Mucosa of descending colon (tissue), 3 donors: ENCODE measurements around the gene GOLGA8A. TPM values are rescaled to one million over a fixed set of nuclear protein-coding genes. Genes with fewer than 3 reads are reported as not detected.
"Not testable (repeated sequence)": the region's sequence is repeated elsewhere in the genome, so short reads cannot be mapped to it uniquely, and the experiment has no call there.

ENCODE experiments used
- ATAC-seq: fragments of 200-7000 bp; cut with Tn5 transposase; one replicate; pipeline ENCODE4 v1.9.1; 2020; ENCODE audit warnings: mild to moderate bottlenecking, moderate library complexity
- DNase-seq, 3 donors: peaks; one replicate each; pipeline ENCODE4 v3.0.0-alpha.2; 2020
- H3K36me3 ChIP-seq: fragments of 200-600 bp; one replicate; pipeline ENCODE4 v1.8.0; 2021; ENCODE audit warnings: low read depth, mild to moderate bottlenecking
- H3K4me1 ChIP-seq: fragments of 200-600 bp; one replicate; pipeline ENCODE4 v1.8.0; 2021; ENCODE audit warnings: low read depth, mild to moderate bottlenecking
- H3K4me3 ChIP-seq: fragments of 200-600 bp; one replicate; pipeline ENCODE4 v1.8.0; 2021; ENCODE audit warnings: mild to moderate bottlenecking
- H3K9me3 ChIP-seq: fragments of 200-600 bp; one replicate; pipeline ENCODE4 v1.8.0; 2021; ENCODE audit warnings: mild to moderate bottlenecking
- intact Hi-C, 2 donors: fragments of 100-400 bp; cut with DNase I in 1 of 2; cut with micrococcal nuclease in 1 of 2; formaldehyde crosslinking; loops; one replicate each; pipeline versions ENCODE4 v1.11.0 to v1.11.1; 2022; cut with DNase I, micrococcal nuclease
- total RNA-seq, 3 donors: library from RNA; stranded (reverse); fragmentation: NEBNext Ultra II Directional in 2 of 3; extraction: Animal tissue kit (Norgen Biotek cat#: 25700) in 2 of 3; gene quantifications; one replicate each; pipeline versions ENCODE4 v1.2.1 to v1.2.4, GENCODE V29; 2021 to 2023
- donor health status: DM: no; HTN: no; CAD: no; lungs with moderate emphysema.
- donor health status: DM: no; HTN: no; CAD: no.
- donor health status: DM: no; HTN: yes; CAD: no.

GOLGA8A gene
- total RNA-seq, 3 donors from 2014 or later = 37.6 to 60.0 (median 46.4) TPM

GRCh38 chr15:34420953-34421352 is 16.7 kb downstream of the GOLGA8A start:
- not testable (repeated sequence) for H3K4me3 ChIP-seq

GRCh38 chr15:34418435-34418834 is 19.2 kb downstream of the GOLGA8A start:
- H3K36me3 ChIP-seq, H3K9me3 ChIP-seq, DNase-seq, H3K4me1 ChIP-seq, H3K4me3 ChIP-seq, ATAC-seq, intact Hi-C loops: not testable (repeated sequence)

More at GRCh38 chr15:34420953-34421352, 16.7 kb downstream of the GOLGA8A start:
- H3K36me3 ChIP-seq, H3K4me1 ChIP-seq, H3K9me3 ChIP-seq, intact Hi-C loops, DNase-seq, ATAC-seq: not testable (repeated sequence)

GRCh38 chr15:34409511-34409910 is 28.1 kb downstream of the GOLGA8A start:
- H3K4me3 ChIP-seq, intact Hi-C loops, H3K9me3 ChIP-seq, DNase-seq, H3K36me3 ChIP-seq, H3K4me1 ChIP-seq: not testable (repeated sequence)
- ATAC-seq = peak; percentile 10

GRCh38 chr15:34408973-34409372 is 28.6 kb downstream of the GOLGA8A start:
- intact Hi-C loops, H3K4me1 ChIP-seq, H3K4me3 ChIP-seq, ATAC-seq, H3K9me3 ChIP-seq, H3K36me3 ChIP-seq, DNase-seq: not testable (repeated sequence)

GRCh38 chr15:34403899-34404298 is 33.7 kb downstream of the GOLGA8A start:
- intact Hi-C loops, H3K4me1 ChIP-seq, DNase-seq, H3K36me3 ChIP-seq, H3K4me3 ChIP-seq, ATAC-seq, H3K9me3 ChIP-seq: not testable (repeated sequence)

GRCh38 chr15:34403160-34403598 is 34.4 kb downstream of the GOLGA8A start:
- H3K9me3 ChIP-seq, intact Hi-C loops, H3K36me3 ChIP-seq, H3K4me1 ChIP-seq, H3K4me3 ChIP-seq, ATAC-seq, DNase-seq: not testable (repeated sequence)

GRCh38 chr15:34397637-34398259 is 39.9 kb downstream of the GOLGA8A start:
- DNase-seq, H3K36me3 ChIP-seq, H3K4me1 ChIP-seq, ATAC-seq, intact Hi-C loops, H3K9me3 ChIP-seq, H3K4me3 ChIP-seq: not testable (repeated sequence)

GRCh38 chr15:34392981-34393380 is 44.6 kb downstream of the GOLGA8A start:
- H3K36me3 ChIP-seq, ATAC-seq, DNase-seq, H3K4me1 ChIP-seq, H3K9me3 ChIP-seq, H3K4me3 ChIP-seq, intact Hi-C loops: not testable (repeated sequence)

- H3K9me3 ChIP-seq, intact Hi-C loops, H3K4me1 ChIP-seq, H3K36me3 ChIP-seq, DNase-seq, ATAC-seq, H3K4me3 ChIP-seq: not testable (repeated sequence)
Measured at GRCh38 chr15:34389594-34390086, 48.0 kb downstream of the GOLGA8A start.

Other genes with a start within 250 kb of the GOLGA8A start
- gene KATNBL1, start 227.7 kb downstream of the GOLGA8A start, total RNA-seq = 10 to 100 TPM; 42.8 to 52.6 (median 46.2) TPM
- 10 to 100 TPM; 71.3 to 79.1 (median 78.3) TPM for gene EMC4, start 212.8 kb downstream of the GOLGA8A start, total RNA-seq
- gene SLC12A6, start 100.0 kb downstream of the GOLGA8A start, total RNA-seq = 10 to 100 TPM; 17.7 to 26.2 (median 23.2) TPM
- 100 to 1,000 TPM in 2 of 3 donors, 10 to 100 TPM in 1; 90.6 to 129 (median 115) TPM for gene NOP10, start 94.7 kb downstream of the GOLGA8A start, total RNA-seq
- gene NUTM1, start 94.5 kb downstream of the GOLGA8A start, total RNA-seq = not detected
- gene LPCAT4, start 70.6 kb downstream of the GOLGA8A start, total RNA-seq = 100 to 1,000 TPM; 144 to 236 (median 154) TPM
- 10 to 100 TPM; 17.2 to 75.3 (median 22.7) TPM for gene GOLGA8B, start 145.8 kb upstream of the GOLGA8A start, total RNA-seq